Retinal pigment epithelial cell (primary cell): ENCODE data around the gene ALDH3B1.
"Not testable (repeated sequence)": the region's sequence is repeated elsewhere in the genome, so short reads cannot be mapped to it uniquely, and the experiment has no call there.

Experiments used
- DNase-seq: peaks from one replicate; pipeline ENCODE4 v3.0.0-alpha.2; 2010; ENCODE audit warnings: low read depth
- H3K4me3 ChIP-seq: 2 replicates; pipeline ENCODE4 v1.5.1; 2011; ENCODE audit warnings: mild to moderate bottlenecking, low read length, control low read depth, moderate library complexity
- CTCF ChIP-seq: conservative IDR thresholded peaks from 2 replicates; pipeline ENCODE4 v1.5.1; 2011; ENCODE audit warnings: low read depth, low read length, control low read depth, inconsistent platforms

ALDH3B1 gene

GRCh38 chr11:67993821-67994220, 16.3 kb upstream of the ALDH3B1 start:
- TF ChIP-seq CTCF = peak; percentile 53
- not testable (repeated sequence) for DNase-seq, H3K4me3 ChIP-seq

GRCh38 chr11:67994387-67994786, 15.7 kb upstream of the ALDH3B1 start:
- not testable (repeated sequence) for DNase-seq

GRCh38 chr11:67995129-67995528, 15.0 kb upstream of the ALDH3B1 start:
- not testable (repeated sequence) for DNase-seq, H3K4me3 ChIP-seq

More at GRCh38 chr11:67994387-67994786, 15.7 kb upstream of the ALDH3B1 start:
- not testable (repeated sequence) for H3K4me3 ChIP-seq

GRCh38 chr11:67995579-67995978, 14.5 kb upstream of the ALDH3B1 start:
- DNase-seq = not testable (repeated sequence)

GRCh38 chr11:67996051-67996450, 14.1 kb upstream of the ALDH3B1 start:
- DNase-seq = no peak
- no peak for TF ChIP-seq CTCF
- H3K4me3 ChIP-seq = no peak overlapping the region

More at GRCh38 chr11:67995579-67995978, 14.5 kb upstream of the ALDH3B1 start:
- not testable (repeated sequence) for H3K4me3 ChIP-seq

- H3K4me3 ChIP-seq = no peak overlapping the region
- DNase-seq = no peak
- no peak for TF ChIP-seq CTCF
Observed at GRCh38 chr11:67996622-67997474, 13.3 kb upstream of the ALDH3B1 start.

GRCh38 chr11:67997475-67997921, 12.6 kb upstream of the ALDH3B1 start:
- DNase-seq = no peak
- no peak for TF ChIP-seq CTCF
- no peak overlapping the region for H3K4me3 ChIP-seq

GRCh38 chr11:67998150-67999045, 11.7 kb upstream of the ALDH3B1 start:
- no peak overlapping the region for H3K4me3 ChIP-seq
- no peak for DNase-seq
- TF ChIP-seq CTCF = no peak
